Activated T-helper 2 cell treated with anti-CD3 and anti-CD28 coated beads, Interferon-gamma antibody, Interleukin-2, Interleukin-4, amounts not matched to agents 10 μg/mL and 5 μg/mL and 100 μg/mL, durations not matched to agents 14 hours and 24 hours and 36 hours (primary cell): ENCODE results near the gene MED15. TPM values are rescaled to one million over a fixed set of nuclear protein-coding genes. Genes with fewer than 3 reads are reported as not detected.

ENCODE experiments used
- DNase-seq: peaks from one replicate; pipeline ENCODE4 v3.0.0; 2021; ENCODE audit warnings: low spot score
- H3K27ac Mint-ChIP-seq: one replicate; pipeline ENCODE4 v1.8.0; 2021; ENCODE audit warnings: mixed read lengths
- H3K27me3 Mint-ChIP-seq: one replicate; pipeline ENCODE4 v1.8.0; 2021; ENCODE audit warnings: low read depth, mixed read lengths
- H3K36me3 Mint-ChIP-seq: one replicate; pipeline ENCODE4 v1.8.0; 2021; ENCODE audit warnings: low read depth, mixed read lengths
- H3K4me1 Mint-ChIP-seq: one replicate; pipeline ENCODE4 v1.8.0; 2021; ENCODE audit warnings: low read depth, mixed read lengths
- H3K4me3 Mint-ChIP-seq: one replicate; pipeline ENCODE4 v1.8.0; 2021; ENCODE audit warnings: low read depth, mild to moderate bottlenecking, moderate library complexity, mixed read lengths
- H3K9me3 Mint-ChIP-seq: one replicate; pipeline ENCODE4 v1.8.0; 2021; ENCODE audit warnings: mixed read lengths
- intact Hi-C: fragments of 100-400 bp; cut with micrococcal nuclease; formaldehyde crosslinking; loops from one replicate; pipeline ENCODE4 v1.15.1; 2023
- total RNA-seq: library from RNA; stranded (reverse); gene quantifications from 2 replicates; pipeline ENCODE4 v1.2.3, GENCODE V29; 2022

The MED15 gene
- total RNA-seq, 1 donor from 2014 or later, result 123 TPM

DNA sequence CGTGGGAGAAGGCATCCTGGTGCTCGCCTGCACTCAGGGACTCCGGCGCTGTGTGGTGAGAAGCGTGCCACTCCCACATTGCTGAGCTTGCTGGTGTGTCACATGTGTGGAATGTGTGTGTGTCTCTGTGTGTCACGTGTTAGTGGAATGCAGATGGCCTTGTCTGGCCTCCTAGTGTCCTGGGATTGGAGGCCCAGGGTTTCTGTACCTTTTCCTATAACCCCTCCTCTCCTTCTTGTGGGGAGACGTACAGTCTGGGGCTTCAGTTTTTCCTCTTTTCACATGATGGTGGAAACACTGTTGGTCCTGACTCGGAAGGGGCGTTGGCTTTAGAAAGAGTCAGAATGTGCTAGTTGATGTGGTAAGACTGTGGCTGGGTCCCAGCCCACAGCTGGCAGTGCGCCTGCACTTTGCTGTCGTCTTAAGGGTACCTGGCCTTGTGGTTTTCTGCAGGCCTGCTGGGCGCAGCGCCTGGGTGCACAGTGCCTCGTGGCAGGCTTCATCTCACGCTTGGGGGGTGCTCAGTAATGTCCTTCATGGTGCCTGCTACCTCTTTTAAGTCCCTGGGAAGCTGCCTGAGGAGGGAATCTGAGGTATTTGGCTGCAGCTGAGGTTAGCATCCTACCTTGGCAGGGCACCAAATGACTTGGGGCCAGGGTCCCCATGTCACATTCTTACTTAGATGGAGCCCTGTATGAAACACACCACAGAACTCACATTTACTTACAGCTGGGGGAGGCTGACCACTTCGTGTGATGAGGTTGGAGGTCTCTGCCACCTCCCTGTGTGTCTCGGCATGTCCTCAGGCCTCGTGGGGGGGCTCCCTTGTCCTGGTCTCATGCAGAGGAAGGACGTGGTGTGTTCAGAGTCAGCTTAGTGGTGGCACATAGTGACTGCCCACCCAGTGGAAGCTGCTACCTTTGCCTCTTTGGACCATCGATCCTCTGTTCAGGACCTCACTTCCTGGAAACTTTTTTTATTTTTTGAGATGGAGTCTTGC is 61.9 kb downstream of the MED15 start:
- intact Hi-C loops, result loop anchor here (10.0 kb wide), 1 partner anchor 145 kb away; no protein-coding TSS in a partner anchor

GRCh38 chr22:20571078-20571503 is 63.7 kb downstream of the MED15 start:
- peaks cover 87% of the 10 kb centered on the region for H3K36me3 Mint-ChIP-seq
- intact Hi-C loops, result no loop called here
- no peaks in the 10 kb centered on the region for H3K27me3 Mint-ChIP-seq
- peaks cover 47% of the 10 kb centered on the region for H3K4me1 Mint-ChIP-seq
- H3K4me3 Mint-ChIP-seq, result no peak overlapping the region
- no peak overlapping the region for H3K27ac Mint-ChIP-seq
- H3K9me3 Mint-ChIP-seq, result no peaks in the 10 kb centered on the region
- no peak for DNase-seq

More for the DNA sequence above, 61.9 kb downstream of the MED15 start:
- peaks cover 55% of the 10 kb centered on the region for H3K4me1 Mint-ChIP-seq
- H3K4me3 Mint-ChIP-seq, result no peak overlapping the region
- H3K27me3 Mint-ChIP-seq, result no peaks in the 10 kb centered on the region
- H3K27ac Mint-ChIP-seq, result peak overlapping the region; percentile 68
- H3K36me3 Mint-ChIP-seq, result peaks cover 88% of the 10 kb centered on the region
- no peaks in the 10 kb centered on the region for H3K9me3 Mint-ChIP-seq
- DNase-seq, result peak; percentile 78

DNA sequence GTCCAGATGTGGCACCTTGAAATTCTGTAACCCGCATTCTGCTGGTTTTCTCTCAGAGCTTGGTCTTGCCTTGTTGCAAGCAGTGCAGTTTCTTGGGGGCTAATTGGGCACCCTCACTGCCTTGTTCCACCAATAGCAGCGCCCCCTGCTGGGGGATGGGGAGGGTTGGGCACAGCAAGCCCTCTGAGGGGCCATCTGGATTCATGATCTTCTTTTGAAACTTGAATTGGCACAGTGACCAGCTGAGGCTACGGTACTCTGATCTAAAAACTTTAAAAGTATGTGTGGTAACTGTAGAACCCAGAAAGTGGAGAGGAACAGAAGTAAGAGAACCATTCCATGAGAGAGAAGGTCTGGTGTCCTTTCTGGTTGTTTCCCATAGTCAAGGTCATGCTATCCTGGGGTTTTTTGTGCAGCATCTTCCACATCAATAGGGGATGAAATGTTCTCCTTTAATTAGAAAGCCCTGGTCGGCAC is 64.2 kb downstream of the MED15 start:
- H3K27ac Mint-ChIP-seq, result no peak overlapping the region
- H3K36me3 Mint-ChIP-seq, result peaks cover 82% of the 10 kb centered on the region
- H3K4me3 Mint-ChIP-seq, result no peak overlapping the region
- no peaks in the 10 kb centered on the region for H3K27me3 Mint-ChIP-seq
- intact Hi-C loops, result no loop called here
- peak; percentile 38 for DNase-seq
- H3K9me3 Mint-ChIP-seq, result no peaks in the 10 kb centered on the region
- H3K4me1 Mint-ChIP-seq, result peaks cover 47% of the 10 kb centered on the region

DNA sequence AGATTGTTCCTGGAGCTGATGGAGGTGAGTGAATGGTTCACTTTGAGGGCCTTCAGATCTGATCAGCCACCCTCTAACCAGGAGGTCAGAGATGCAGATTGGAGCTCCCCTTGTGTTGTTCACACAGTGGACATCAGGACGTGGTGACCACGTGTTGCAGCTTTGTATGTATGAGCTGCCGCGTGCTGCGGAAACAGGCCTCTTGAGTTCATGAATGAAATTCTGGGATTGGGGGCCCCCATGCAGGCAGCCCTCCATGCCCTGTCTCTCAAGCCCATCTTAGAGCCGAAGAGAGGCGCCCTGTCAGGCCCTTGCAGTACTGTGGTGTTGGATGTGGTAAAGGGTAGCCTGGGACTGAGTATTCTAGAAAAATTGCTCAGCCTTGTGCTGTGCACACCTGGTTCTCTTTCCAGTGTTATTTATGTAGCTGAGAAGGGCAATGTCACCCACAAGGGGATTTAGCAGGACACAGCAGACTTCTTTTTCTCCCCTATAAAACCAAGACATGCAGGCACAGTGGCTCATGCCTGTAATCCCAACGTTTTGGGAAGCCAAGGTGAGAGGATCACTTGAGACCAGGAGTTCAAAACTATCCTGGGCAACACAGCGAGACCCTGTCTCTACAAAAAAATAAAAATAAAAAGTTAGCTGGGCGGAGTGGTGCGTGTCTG is 64.9 kb downstream of the MED15 start:
- intact Hi-C loops, result no loop called here
- Mint-ChIP-seq H3K27ac (no peak overlapping the region), H3K36me3 (peaks cover 75% of the 10 kb centered on the region)

DNA sequence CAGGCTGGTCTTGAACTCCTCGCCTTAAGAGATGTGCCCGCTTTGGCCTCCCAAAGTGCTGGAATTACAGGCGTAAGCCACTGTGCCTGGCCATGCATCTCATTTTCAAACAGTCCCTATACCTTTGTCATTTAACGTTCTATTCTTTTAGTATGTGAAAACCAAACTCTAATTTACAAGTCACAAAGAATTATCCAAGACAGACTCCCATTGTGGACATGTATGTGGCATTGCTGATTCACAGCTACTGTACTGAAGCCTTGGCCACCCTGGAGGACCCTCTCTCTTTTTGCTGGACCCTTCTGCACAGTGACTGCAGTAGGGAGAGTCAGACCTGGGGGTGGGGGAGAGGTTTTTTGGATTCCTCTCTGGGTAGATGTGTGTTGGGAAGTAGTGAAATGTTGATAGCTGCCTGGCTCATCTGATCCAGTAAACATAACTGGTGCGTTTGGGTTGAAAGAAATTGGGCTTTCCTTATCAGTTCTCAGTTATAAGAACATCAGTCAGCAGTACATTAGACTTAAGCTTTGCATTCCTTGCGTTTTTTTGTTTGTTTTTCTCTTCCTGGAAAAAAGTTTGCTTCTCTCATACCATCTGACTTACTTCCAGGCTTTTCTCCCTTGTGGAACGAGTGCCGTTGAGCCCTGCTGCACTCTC is 65.9 kb downstream of the MED15 start:
- peaks cover 74% of the 10 kb centered on the region for H3K36me3 Mint-ChIP-seq
- no peak overlapping the region for H3K27ac Mint-ChIP-seq
- no peak overlapping the region for H3K4me3 Mint-ChIP-seq
- no peaks in the 10 kb centered on the region for H3K27me3 Mint-ChIP-seq
- peaks cover 39% of the 10 kb centered on the region for H3K4me1 Mint-ChIP-seq
- H3K9me3 Mint-ChIP-seq, result no peaks in the 10 kb centered on the region
- intact Hi-C loops, result no loop called here
- no peak for DNase-seq

More for the DNA sequence above, 64.9 kb downstream of the MED15 start:
- Mint-ChIP-seq H3K27me3 (no peaks in the 10 kb centered on the region), H3K9me3 (no peaks in the 10 kb centered on the region), H3K4me1 (peaks cover 44% of the 10 kb centered on the region), H3K4me3 (no peak overlapping the region)
- no peak for DNase-seq

DNA sequence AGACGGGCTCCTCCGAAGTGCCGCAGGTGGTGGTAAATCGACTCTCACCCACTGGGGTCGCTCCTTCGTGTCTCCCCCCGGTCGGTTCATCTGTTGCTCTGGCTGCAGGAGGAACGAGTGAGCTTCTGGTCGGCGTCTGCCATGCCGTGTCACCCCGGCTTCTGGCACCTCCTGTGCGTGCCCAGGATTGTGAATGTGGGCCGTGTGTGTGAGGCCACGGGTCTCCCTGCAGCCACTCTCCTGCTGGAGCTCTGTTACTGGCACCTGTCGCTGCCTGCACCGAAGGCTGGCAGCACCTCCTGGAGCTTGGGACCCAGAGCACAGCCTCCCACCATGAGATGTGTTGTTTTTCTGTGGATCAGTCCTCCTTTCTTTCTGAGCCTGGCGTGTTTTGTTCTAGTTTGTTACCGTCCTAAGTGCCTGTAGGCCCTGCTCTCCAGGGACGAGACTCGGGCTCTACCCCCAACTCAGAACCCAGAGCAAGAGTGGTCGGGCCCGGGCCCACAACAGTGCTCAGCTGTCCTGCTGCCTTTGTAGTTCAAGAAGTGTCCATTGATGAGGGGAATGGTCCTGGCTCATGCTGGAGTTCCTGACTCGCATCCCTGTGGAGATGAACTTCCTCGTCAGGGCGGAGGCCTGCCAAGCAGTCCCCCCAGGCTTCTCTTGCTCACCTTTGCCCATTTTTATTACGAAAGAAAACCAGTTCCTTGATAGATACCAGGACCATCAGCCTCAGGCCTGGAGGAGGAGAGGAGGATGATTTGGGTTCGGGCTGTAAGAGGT is 66.6 kb downstream of the MED15 start:
- intact Hi-C loops, result no loop called here
- Mint-ChIP-seq H3K4me1 (peaks cover 32% of the 10 kb centered on the region), H3K9me3 (no peaks in the 10 kb centered on the region), H3K36me3 (peaks cover 74% of the 10 kb centered on the region), H3K27ac (no peak overlapping the region), H3K4me3 (no peak overlapping the region), H3K27me3 (no peaks in the 10 kb centered on the region)
- DNase-seq, result no peak

GRCh38 chr22:20574920-20575353 is 67.5 kb downstream of the MED15 start:
- DNase-seq, result no peak
- H3K4me3 Mint-ChIP-seq, result no peak overlapping the region
- no peaks in the 10 kb centered on the region for H3K27me3 Mint-ChIP-seq
- no peaks in the 10 kb centered on the region for H3K9me3 Mint-ChIP-seq
- peaks cover 74% of the 10 kb centered on the region for H3K36me3 Mint-ChIP-seq
- peaks cover 26% of the 10 kb centered on the region for H3K4me1 Mint-ChIP-seq
- intact Hi-C loops, result no loop called here
- no peak overlapping the region for H3K27ac Mint-ChIP-seq

GRCh38 chr22:20575724-20576444 is 68.5 kb downstream of the MED15 start:
- Mint-ChIP-seq H3K27ac (peak overlapping the region; percentile 46), H3K36me3 (peaks cover 77% of the 10 kb centered on the region), H3K4me3 (no peak overlapping the region), H3K27me3 (no peaks in the 10 kb centered on the region), H3K9me3 (no peaks in the 10 kb centered on the region), H3K4me1 (peaks cover 21% of the 10 kb centered on the region)
- intact Hi-C loops, result no loop called here
- DNase-seq, result no peak

DNA sequence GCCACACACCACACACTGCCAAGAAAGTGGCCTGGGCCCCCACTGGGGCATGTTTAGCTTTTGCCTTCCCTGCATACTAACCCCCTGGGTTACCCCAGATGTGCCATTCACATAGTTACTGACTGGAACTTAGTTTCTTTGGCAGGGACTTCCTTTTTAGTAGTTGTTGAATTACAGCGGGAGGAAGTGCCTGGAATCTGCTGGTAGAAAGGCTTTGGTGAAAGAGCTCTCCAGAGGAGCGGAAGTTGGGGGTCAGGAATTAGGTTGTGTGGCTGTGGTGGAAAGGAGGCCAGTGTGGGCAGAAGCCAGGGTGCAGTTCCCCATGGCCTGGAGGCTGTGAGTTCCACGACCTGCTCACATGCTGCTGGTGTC is 69.0 kb downstream of the MED15 start:
- peaks cover 73% of the 10 kb centered on the region for H3K36me3 Mint-ChIP-seq
- DNase-seq, result no peak
- no peak overlapping the region for H3K4me3 Mint-ChIP-seq
- no peaks in the 10 kb centered on the region for H3K9me3 Mint-ChIP-seq
- no peaks in the 10 kb centered on the region for H3K27me3 Mint-ChIP-seq
- peaks cover 17% of the 10 kb centered on the region for H3K4me1 Mint-ChIP-seq
- peak overlapping the region; percentile 15 for H3K27ac Mint-ChIP-seq
- intact Hi-C loops, result no loop called here

DNA sequence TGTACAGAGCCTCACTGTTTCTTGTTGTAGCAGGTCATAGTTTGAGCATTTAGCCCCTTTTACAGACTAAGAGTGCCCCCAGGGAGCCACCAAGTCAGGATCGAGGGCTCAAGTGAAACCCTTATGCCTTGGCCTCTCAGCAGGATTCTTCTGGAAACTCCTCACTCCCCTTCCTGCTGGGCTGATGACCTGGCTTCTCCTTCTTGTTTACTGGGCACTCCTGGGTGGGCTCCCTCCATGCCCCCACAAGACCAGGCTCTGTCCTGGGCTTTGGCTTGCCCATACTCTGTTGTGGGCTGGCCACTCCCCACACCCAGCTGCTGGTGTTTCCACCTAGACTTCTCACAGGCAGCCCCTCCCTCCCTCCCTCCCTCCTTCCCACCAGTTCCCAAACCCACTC is 69.6 kb downstream of the MED15 start:
- Mint-ChIP-seq H3K4me1 (peaks cover 13% of the 10 kb centered on the region), H3K36me3 (peaks cover 67% of the 10 kb centered on the region), H3K27ac (peak overlapping the region; percentile 15)

GRCh38 chr22:20577549-20577975 is 70.2 kb downstream of the MED15 start:
- no peak for DNase-seq
- Mint-ChIP-seq H3K9me3 (no peaks in the 10 kb centered on the region), H3K4me3 (no peak overlapping the region), H3K27ac (no peak overlapping the region), H3K4me1 (peaks cover 13% of the 10 kb centered on the region), H3K36me3 (peaks cover 61% of the 10 kb centered on the region), H3K27me3 (no peaks in the 10 kb centered on the region)
- intact Hi-C loops, result no loop called here

More for the DNA sequence above, 69.6 kb downstream of the MED15 start:
- Mint-ChIP-seq H3K4me3 (no peak overlapping the region), H3K9me3 (no peaks in the 10 kb centered on the region), H3K27me3 (no peaks in the 10 kb centered on the region)
- intact Hi-C loops, result no loop called here
- no peak for DNase-seq
